Measurements from ENCODE around the gene HECW1. TPM values are rescaled to one million over a fixed set of nuclear protein-coding genes. Genes with fewer than 3 reads are reported as not detected.
A peak's percentile ranks its signal among the peaks of the same experiment; 100 is the strongest.

The HECW1 gene
- total RNA-seq, 1 donor from 2014 or later, result 0.11 TPM

GRCh38 chr7:43211693-43212092 lies 99.2 kb downstream of the HECW1 start:
- H3K27me3 Mint-ChIP-seq (ENCODE audit: insufficient read depth, low read depth), result no peaks in the 10 kb centered on the region
- Histone ChIP-seq H3K9me3 (ENCODE audit: low read depth) (no peaks in the 10 kb centered on the region), H3K4me2 (no peak overlapping the region), H3K9ac (no peak overlapping the region), H2AFZ (replicated peaks) (peak overlapping the region; percentile 30), H3K4me3 (no peak overlapping the region), H3K27me3 (no peaks in the 10 kb centered on the region), H3F3A (ENCODE audit: low read depth) (peaks cover 7% of the 10 kb centered on the region), H4K20me1 (ENCODE audit: low read depth) (no peaks in the 10 kb centered on the region), H3K27ac (no peak overlapping the region), H3K79me2 (ENCODE audit: low read depth) (no peaks in the 10 kb centered on the region), H3K36me3 (no peaks in the 10 kb centered on the region), H3K4me1 (peaks cover 4% of the 10 kb centered on the region)
- no peaks in the 10 kb centered on the region for H3K9me3 Mint-ChIP-seq
- H3K4me1 Mint-ChIP-seq, result peaks cover 2% of the 10 kb centered on the region
- TF ChIP-seq CTCF (IDR thresholded peaks at IDR 0.05), result no peak
- TF ChIP-seq EZH2phosphoT487 (IDR thresholded peaks at IDR 0.05), result no peak
- no peak for TF ChIP-seq EZH2 (IDR thresholded peaks at IDR 0.05)
- no peak overlapping the region for H3K27ac Mint-ChIP-seq
- H3K4me3 Mint-ChIP-seq, result no peak overlapping the region
- no peak for DNase-seq (ENCODE audit: low spot score)
- no peaks in the 10 kb centered on the region for H3K36me3 Mint-ChIP-seq

DNA sequence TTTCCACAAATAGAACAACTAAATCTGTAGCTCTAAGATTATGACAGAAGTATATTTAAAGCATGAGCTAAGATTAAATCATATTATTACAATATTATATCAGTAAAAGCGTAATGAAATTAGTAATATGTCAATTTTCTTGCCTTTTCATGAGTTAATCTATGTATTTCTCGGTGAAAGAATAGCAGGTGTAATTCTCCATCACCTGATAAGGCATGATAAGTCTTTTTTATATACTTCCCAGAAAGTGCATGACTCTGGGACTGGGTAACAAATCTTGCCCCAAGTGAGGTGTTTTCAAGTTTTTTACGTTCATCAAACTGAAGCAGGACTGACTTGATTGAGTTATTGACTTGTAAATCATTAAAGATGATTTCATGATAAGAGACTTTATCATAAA lies 100.5 kb downstream of the HECW1 start:
- no peak overlapping the region for H3K27ac Mint-ChIP-seq
- Histone ChIP-seq H3K36me3 (no peaks in the 10 kb centered on the region), H3F3A (ENCODE audit: low read depth) (peaks cover 6% of the 10 kb centered on the region), H3K27me3 (no peaks in the 10 kb centered on the region), H3K4me3 (no peak overlapping the region), H3K4me2 (no peak overlapping the region), H2AFZ (replicated peaks) (no peak overlapping the region), H3K9ac (no peak overlapping the region), H4K20me1 (ENCODE audit: low read depth) (no peaks in the 10 kb centered on the region), H3K27ac (no peak overlapping the region), H3K79me2 (ENCODE audit: low read depth) (no peaks in the 10 kb centered on the region), H3K4me1 (peaks cover 2% of the 10 kb centered on the region), H3K9me3 (ENCODE audit: low read depth) (no peaks in the 10 kb centered on the region)
- no peaks in the 10 kb centered on the region for H3K36me3 Mint-ChIP-seq
- H3K4me3 Mint-ChIP-seq, result no peak overlapping the region
- no peak for TF ChIP-seq EZH2phosphoT487 (IDR thresholded peaks at IDR 0.05)
- TF ChIP-seq CTCF (IDR thresholded peaks at IDR 0.05), result no peak
- no peak for TF ChIP-seq EZH2 (IDR thresholded peaks at IDR 0.05)
- peaks cover 2% of the 10 kb centered on the region for H3K4me1 Mint-ChIP-seq
- no peaks in the 10 kb centered on the region for H3K9me3 Mint-ChIP-seq
- no peak for DNase-seq (ENCODE audit: low spot score)
- H3K27me3 Mint-ChIP-seq (ENCODE audit: insufficient read depth, low read depth), result no peaks in the 10 kb centered on the region

GRCh38 chr7:43215061-43215460 lies 102.6 kb downstream of the HECW1 start:
- peak; percentile 23 for DNase-seq (ENCODE audit: low spot score)

More at GRCh38 chr7:43215061-43215460, 102.6 kb downstream of the HECW1 start:
- no peak overlapping the region for H2AFZ ChIP-seq (replicated peaks)
- H3K27ac ChIP-seq, result no peak overlapping the region
- no peaks in the 10 kb centered on the region for H4K20me1 ChIP-seq (ENCODE audit: low read depth)
- no peaks in the 10 kb centered on the region for H3K9me3 ChIP-seq (ENCODE audit: low read depth)
- H3K4me2 ChIP-seq, result no peak overlapping the region
- peaks cover 2% of the 10 kb centered on the region for H3K4me1 Mint-ChIP-seq
- H3K4me3 ChIP-seq, result no peak overlapping the region
- no peaks in the 10 kb centered on the region for H3K36me3 Mint-ChIP-seq
- no peak overlapping the region for H3K4me3 Mint-ChIP-seq
- no peak overlapping the region for H3K9ac ChIP-seq
- no peaks in the 10 kb centered on the region for H3K79me2 ChIP-seq (ENCODE audit: low read depth)
- no peaks in the 10 kb centered on the region for H3K27me3 Mint-ChIP-seq (ENCODE audit: insufficient read depth, low read depth)
- H3F3A ChIP-seq (ENCODE audit: low read depth), result no peaks in the 10 kb centered on the region
- no peak for TF ChIP-seq CTCF (IDR thresholded peaks at IDR 0.05)
- TF ChIP-seq EZH2 (IDR thresholded peaks at IDR 0.05), result no peak
- TF ChIP-seq EZH2phosphoT487 (IDR thresholded peaks at IDR 0.05), result no peak
- H3K4me1 ChIP-seq, result peaks cover 2% of the 10 kb centered on the region
- no peaks in the 10 kb centered on the region for H3K36me3 ChIP-seq
- no peaks in the 10 kb centered on the region for H3K27me3 ChIP-seq
- no peaks in the 10 kb centered on the region for H3K9me3 Mint-ChIP-seq
- no peak overlapping the region for H3K27ac Mint-ChIP-seq

Measured in neural progenitor cell (in vitro differentiated cells).